NOMO-1 (cell line): ENCODE measurements around the gene CCL24.
"Not testable (repeated sequence)": the region's sequence is repeated elsewhere in the genome, so short reads cannot be mapped to it uniquely, and the experiment has no call there.

Source experiments
- DNase-seq, 2 experiments: peaks; one replicate each; lab custom pipeline; 2025; ENCODE audit not compliant: unreplicated experiment in 2 of 2; lab: John Stamatoyannopoulos, UW

CCL24 gene

GRCh38 chr7:75813781-75814236, at the start of gene CCL24:
CCL24 (minus strand) TSS chr7:75813806; CDS start chr7:75813715, 91 bp downstream.
- peak; percentile 81 to 82 for DNase-seq

DNA sequence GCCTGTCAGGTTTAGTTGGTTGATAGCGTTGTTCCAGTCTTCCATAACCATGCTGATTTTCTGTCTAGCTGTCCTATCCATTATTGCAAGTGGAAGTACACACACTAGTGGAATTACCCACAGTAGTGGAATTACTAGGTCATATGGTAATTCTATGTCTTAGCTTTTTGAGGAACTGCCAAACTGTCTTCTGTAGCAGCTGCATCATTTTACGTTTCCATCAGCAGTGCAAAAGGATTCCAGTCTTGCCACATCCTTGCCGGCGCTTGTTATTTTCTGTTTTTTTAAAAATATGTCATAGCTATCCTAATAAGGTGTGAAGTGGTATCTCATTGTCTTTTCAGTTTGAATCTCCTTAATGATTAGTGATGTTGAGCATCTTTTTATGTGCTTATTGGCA, 48.0 kb upstream of the CCL24 start:
- DNase-seq: peak; percentile 82 to 99

GRCh38 chr7:75858410-75858809, 44.8 kb upstream of the CCL24 start:
- no peak for DNase-seq

DNA sequence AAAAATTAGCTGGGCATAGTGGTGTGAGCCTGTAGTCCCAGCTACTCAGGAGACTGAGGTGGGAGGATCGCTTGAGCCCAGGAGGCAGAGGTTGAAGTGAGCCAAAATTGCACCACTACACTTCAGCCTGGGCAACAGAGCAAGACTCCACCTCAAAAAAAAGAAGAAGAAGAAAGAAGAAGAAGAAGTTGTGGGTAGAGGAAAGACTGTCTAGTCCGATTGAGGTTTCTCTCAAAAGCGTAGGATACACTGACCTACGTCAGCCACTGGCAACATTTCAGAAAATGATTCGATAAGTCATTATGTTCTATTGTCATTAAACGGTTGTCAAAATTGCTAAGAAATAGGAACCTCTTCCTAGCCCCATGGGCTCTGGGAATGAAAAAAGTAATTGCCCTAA, 42.9 kb upstream of the CCL24 start:
- peak; percentile 90 to 100 for DNase-seq

- not testable (repeated sequence) for DNase-seq
Measured at GRCh38 chr7:75854813-75855345, 41.3 kb upstream of the CCL24 start.

- DNase-seq: no peak
Measured at GRCh38 chr7:75854233-75854632, 40.6 kb upstream of the CCL24 start.

DNA sequence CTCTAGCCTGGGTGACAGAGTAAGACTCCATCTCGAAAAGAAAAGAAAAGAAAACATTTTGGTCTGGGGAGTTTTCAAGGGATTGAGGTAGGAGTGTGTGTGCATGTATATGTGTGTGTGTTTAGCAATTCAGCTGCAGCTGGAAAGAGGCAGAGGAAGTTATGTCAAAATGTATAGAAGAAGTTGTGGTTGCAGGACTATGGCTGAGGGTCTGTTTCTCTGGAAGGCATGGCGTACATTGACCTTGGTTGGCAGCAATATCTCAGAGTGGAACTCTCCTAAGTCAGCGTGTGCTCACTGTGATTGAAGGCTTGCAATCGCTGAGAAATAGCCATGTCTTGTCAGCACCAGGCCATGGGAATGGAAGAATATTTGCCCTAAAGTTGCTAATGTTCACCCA, 36.6 kb upstream of the CCL24 start:
- DNase-seq: peak; percentile 98 to 100

DNA sequence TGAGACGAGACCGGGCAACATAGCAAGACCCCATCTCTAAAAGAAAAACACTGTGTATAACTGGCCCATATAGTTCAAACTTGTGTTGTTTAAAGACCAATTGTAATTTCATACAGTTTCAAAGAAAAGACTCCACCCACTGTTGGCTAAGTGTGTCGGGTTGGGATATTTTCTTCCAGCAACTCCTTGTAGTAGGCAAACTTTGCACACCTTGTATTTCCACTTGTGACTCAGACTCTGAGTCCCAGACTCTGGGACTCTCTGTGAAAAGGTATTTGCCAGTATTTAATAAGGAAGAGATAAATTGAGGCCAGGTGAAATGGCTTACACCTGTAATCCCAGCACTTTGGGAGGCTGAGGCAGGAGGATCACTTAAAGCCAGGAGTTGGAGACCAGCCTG, 36.0 kb upstream of the CCL24 start:
- no peak for DNase-seq

- peak; percentile 80 to 90 for DNase-seq
Measured at GRCh38 chr7:75847707-75848106, 34.1 kb upstream of the CCL24 start.

DNA sequence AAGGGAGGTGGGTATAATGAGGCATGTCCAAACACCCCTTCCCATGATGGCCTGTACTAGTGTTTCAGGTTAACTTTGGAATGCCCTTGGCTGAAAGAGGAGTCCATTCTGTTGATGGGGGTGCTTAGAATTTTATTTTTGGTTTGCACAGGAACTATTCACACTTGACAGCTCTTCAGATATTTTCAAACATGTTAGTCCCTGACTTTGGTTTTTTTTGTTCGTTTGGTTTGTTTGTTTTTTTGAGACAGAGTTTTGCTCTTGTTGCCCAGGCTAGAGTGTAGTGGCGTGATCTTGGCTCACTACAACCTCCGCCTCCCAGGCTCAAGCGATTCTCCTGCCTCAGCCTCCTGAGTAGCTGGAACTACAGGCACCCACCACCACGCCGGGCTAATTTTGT, 31.5 kb upstream of the CCL24 start:
- DNase-seq: not testable (repeated sequence)

- no peak for DNase-seq
Measured at GRCh38 chr7:75844158-75844557, 30.6 kb upstream of the CCL24 start.

GRCh38 chr7:75843613-75844116, 30.1 kb upstream of the CCL24 start:
- no peak for DNase-seq

DNA sequence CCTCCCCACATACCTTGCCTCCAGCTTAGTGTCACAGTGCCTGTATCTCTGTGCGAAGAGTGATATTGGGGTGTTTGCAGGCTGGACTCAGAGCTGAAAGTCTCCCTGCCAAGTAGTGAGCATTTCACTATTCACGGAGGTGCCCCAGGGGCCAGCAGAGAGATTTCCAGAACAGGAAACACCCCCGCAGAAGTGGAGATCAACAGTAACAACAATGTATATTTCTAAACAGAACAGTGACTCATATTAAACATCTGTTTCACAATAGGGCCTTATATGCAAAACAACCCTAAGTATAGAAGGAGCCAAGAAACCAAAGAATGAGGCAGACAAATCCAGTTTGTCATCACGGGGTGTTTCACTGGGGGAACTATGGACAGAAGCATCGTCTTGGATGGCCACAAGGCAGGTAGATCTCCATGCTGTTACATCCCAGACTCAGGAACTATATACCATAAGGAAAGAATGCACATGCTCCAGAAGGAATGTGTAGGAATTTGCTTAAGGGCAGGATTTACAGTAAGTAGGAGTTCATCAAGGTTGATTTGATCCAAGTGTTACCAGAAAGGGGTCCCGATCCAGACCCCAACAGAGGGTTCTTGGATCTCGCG, 29.3 kb upstream of the CCL24 start:
- peak; percentile 95 to 100 for DNase-seq

- no peak for DNase-seq
Measured at GRCh38 chr7:75840029-75840428, 26.4 kb upstream of the CCL24 start.

DNA sequence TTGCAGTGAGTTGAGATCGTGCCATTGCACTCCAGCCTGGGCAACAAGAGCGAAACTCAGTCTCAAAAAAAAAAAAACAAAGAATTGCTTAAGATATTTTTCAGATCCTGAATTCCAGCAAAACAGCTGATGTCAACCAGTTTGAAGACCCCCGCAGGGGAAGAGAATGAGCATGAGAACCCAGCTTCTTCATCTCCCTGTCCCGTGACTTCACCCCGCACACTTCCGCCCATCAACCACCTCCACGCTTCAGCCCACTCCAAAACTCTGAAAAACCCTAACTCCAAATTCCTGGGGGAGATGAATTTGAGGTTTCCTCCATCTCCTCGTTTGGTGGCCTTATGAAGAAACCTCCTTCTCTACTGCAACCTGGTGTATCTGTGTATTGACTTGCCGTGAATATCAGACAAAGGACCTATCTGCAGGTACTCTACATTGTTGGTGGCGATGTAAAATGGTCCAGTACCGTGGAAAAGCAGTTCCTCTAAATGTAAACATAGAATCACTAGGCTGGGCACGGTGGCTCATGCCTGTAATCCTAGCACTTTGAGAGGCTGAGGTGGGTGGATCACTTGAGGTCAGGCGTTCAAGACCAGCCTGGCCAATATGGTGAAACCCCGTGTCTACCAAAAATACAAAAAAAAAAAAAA, 24.8 kb upstream of the CCL24 start:
- DNase-seq: not testable (repeated sequence)

DNA sequence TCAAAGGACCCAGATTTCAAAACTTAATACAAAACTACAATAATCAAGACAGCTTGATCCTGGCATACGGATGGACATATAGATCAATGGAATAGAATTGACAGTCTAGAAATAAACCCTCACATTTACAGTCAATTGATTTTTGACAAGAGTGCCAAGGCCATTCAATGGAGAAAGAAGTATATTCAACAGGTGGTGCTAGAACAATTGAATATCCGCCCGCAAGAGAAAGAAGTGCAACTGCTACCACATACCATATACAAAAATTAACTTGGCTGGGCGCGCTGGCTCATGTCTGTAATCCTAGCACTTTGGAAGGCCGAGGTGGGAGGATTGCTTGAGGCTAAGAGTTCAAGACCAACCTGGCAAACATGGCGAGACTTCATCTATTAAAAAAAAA, 23.2 kb upstream of the CCL24 start:
- DNase-seq: no peak

GRCh38 chr7:75835688-75836285, 22.2 kb upstream of the CCL24 start:
- DNase-seq: no peak

- not testable (repeated sequence) for DNase-seq
Measured at GRCh38 chr7:75833662-75834061, 20.1 kb upstream of the CCL24 start.

DNA sequence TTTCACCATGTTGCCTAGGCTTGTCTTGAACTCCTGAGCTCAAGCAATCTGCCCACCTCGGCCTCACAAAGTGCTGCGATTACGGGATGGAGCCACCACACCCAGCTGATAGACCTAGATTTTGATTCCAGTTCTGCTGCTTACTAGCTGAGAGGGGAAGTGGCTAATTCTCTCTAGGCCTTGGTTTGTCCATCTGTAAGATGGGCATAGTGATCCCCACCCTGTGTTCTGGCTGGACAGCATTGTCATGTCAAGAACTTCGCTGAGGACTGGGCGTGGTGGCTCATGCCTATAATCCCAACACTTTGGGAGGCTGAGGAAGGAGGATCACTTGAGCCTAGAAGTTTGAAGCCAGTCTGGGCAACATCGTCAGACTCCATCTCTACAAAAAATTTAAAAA, 17.4 kb upstream of the CCL24 start:
- no peak for DNase-seq

- DNase-seq: peak in 1 of 2 experiments; percentile 37
Measured at GRCh38 chr7:75829656-75830055, 16.1 kb upstream of the CCL24 start.

DNA sequence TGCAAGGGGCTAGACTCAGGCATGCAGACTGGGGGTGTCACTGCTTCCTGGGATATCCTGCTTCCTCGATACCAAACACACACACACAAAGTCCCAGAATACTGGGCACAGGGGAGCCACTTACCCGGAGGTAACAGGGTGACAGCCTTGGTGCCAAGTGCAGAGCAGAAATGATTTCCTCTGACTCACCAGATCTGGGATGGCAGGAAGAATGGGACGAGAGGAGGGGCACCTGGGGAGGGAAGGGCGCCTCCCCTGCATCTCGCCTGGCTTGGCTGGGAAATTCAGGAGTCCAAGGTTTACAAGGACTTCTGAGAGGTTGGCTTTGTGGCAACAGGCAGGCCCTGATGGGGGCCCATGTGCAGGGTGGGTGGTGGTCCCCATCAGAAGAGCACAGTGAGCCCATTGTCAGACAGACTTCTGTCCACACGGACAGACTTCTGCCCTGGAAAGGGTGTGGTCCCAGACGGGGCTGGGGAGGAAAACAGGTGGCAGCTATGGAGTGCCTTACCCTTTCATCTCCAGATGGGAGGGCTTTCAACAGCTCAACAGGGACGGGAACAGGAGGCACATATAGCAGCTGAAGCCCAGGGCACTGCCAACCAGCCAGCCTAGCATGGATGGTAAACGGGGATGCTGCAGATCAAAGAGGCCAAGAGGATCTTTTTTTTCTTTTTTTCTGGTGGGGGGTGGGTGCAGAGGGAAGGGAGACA, 9.7 kb upstream of the CCL24 start:
- DNase-seq: no peak
